SK-N-DZ (cell line): Measurements from ENCODE around the gene NR1H2.
"Not testable (repeated sequence)": the region's sequence is repeated elsewhere in the genome, so short reads cannot be mapped to it uniquely, and the experiment has no call there.

ENCODE experiments used
- DNase-seq: peaks from one replicate; pipeline ENCODE4 v3.0.0-alpha.2; 2015; ENCODE audit warnings: low spot score

NR1H2 gene

DNA sequence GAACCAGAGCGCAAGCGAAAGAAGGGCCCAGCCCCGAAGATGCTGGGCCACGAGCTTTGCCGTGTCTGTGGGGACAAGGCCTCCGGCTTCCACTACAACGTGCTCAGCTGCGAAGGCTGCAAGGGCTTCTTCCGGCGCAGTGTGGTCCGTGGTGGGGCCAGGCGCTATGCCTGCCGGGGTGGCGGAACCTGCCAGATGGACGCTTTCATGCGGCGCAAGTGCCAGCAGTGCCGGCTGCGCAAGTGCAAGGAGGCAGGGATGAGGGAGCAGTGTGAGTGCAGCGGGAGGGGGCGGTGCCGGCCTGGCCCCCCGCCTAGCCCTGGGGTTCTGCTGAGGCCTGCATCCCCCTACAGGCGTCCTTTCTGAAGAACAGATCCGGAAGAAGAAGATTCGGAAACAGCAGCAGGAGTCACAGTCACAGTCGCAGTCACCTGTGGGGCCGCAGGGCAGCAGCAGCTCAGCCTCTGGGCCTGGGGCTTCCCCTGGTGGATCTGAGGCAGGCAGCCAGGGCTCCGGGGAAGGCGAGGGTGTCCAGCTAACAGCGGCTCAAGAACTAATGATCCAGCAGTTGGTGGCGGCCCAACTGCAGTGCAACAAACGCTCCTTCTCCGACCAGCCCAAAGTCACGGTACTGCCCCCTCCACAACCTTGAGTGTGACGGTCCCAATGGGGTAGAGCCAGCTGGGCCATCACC lies 2.1 kb downstream of the NR1H2 start:
- DNase-seq: no peak

DNA sequence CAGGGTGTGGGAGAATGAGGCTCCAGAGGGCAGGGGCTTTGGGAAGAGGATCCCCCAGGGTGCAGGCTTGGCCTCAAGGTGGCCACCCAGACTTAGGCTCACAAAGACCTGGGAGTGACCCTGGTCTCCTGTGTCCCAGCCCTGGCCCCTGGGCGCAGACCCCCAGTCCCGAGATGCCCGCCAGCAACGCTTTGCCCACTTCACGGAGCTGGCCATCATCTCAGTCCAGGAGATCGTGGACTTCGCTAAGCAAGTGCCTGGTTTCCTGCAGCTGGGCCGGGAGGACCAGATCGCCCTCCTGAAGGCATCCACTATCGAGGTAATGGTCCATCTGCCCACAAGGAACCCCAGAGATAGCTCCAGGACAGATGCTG lies 2.6 kb downstream of the NR1H2 start:
- no peak for DNase-seq

DNA sequence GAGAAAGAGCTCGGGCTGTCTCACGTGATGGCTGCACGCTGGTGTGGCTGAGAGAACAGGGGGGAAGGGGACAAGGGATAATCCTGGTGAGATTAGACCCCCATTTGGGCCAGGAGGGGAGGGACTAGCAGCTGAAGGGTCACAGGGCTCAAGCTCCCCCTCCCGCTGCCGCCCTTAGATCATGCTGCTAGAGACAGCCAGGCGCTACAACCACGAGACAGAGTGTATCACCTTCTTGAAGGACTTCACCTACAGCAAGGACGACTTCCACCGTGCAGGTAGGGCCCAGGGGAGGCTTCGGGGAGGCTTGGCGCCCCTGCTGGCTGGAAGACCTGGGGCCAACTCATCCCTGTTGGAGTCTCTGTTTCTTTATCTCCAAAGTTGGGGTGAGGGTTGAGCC lies 3.3 kb downstream of the NR1H2 start:
- no peak for DNase-seq

DNA sequence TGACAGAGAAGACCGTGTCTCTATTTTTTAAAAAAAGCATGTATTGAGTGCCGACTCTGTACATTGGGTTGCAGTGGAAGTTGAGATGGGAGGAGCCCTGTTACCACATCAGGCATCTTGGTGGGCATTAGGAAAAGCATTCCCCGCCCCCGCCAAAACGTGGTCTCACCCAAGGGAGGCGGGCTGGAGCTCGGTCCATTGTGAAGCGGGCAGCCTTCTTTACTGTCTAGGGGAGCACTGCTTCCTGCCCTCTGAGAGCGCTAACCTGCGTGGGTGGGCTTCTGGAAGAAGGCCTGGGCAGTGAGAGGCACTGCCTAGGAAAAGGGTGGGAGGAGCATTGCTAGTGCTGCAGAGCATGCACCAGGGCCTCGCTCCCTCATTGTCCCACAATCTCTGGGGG lies 3.9 kb downstream of the NR1H2 start:
- DNase-seq: no peak

DNA sequence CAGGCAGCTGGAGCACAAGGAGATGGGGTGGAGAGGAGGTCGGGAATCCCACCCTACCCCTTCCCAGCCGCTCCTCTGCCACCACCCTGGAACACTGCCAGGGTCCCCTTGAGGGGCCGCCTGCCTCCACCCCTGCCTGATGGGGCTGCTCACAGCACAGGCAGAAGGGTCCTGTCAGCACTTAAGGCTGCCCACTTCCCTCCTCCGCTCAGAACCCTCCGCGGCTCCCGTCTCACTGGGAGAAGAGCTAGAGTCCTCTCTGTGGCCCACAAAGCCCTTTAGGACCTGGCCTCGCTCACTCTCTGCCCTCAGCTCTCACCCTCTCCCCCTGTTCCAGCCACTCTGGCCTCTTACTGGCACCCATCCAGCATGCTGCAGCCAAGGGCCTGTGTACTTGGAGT lies 4.5 kb downstream of the NR1H2 start:
- no peak for DNase-seq

DNA sequence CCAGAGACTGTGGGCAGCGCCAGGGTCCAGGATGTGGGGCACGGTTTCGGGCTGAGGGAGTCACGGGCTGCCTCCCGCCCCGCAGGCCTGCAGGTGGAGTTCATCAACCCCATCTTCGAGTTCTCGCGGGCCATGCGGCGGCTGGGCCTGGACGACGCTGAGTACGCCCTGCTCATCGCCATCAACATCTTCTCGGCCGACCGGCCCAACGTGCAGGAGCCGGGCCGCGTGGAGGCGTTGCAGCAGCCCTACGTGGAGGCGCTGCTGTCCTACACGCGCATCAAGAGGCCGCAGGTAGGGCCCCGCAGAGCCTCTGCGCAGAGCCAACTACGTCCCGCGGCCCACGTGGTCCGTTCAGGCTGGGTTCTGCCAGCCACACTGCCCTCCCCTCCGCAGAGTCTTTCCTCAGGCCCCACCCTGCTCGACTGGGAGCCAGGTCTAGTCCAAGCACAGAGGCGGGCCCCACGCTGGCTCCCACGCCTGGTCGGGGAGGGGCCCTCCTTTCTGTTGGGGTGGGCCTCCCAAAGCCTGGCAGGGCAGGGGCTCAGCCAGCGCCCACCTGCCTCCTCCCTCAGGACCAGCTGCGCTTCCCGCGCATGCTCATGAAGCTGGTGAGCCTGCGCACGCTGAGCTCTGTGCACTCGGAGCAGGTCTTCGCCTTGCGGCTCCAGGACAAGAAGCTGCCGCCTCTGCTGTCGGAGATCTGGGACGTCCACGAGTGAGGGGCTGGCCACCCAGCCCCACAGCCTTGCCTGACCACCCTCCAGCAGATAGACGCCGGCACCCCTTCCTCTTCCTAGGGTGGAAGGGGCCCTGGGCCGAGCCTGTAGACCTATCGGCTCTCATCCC lies 5.8 kb downstream of the NR1H2 start:
- no peak for DNase-seq

DNA sequence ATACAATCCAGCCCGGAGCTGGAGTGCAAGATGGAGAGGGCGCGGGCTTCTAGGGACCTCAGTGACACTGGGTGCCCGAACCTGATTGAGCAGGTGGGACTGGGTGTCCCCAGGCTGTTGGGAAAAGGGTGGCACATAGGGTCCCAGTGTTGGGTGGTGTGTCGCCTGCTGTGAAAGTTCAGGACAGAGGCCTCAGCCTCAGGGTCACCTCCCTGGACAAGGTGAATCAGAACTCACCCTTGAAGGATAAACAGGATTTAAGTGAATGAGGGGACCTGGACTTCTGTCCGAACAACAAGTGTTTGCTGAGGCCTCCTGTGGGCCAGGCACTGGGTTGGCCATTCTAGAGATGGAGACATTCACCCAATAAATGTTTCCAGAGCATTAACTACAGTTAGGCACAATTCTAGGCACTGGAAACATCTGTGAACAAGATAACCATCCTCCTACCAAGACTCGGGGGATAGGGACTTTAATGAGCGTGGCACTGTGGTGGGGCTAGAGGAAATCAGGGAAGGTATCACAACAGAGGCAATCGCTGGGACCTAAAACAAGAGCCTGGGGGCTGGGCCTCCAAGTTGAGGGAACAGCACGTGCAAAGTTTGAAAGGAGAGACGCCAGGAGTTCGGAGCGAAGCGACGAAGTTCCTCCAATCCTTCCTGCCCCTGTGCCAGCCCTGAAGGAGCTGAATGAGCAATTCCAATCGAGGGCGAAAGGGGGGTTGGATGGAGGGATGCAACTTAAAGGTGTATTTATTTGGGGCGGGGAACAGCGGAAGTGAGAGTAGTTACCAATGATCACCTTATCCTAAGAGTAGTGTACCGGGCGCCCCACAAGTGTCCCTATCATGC lies 7.0 kb downstream of the NR1H2 start:
- DNase-seq: no peak

DNA sequence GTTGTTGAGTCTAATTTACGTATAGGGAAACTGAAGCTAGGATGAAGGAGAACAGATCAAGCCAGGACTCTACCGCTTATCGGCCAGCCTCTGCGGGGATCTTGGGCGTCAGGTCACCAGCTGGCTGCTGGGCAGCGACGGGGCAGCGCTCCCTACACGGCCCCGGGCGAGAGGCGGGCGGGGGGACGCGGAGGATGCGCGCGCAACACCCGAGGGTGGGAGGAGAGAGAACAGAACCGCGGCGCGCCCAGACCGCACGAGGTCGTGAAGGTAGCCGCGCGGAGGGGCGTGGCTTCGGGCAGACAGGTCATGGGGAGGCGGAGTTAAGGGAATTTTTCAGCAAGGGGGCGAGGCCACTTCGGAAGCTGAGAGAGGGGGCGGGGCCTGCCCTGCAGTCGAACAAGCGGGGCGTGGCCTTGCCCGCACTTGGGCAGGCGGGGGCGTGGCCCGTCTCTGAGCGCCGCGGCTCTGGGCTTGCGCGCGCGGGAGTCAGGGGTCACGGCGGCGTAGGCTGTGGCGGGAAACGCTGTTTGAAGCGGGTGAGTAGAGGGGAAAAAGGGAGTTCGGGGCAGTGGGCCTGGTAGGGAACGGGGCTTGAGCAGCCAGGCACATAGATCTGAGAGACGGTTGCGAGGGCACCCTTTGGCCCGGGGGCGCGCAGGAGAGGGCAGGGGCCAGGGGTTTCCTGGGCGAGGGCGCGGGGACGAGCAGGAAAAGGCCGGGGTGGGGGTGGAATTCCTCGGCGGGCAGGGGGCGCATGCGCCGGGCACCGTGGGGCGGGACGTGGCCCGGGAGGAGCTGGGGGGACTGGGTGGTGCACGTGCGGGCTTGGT lies 7.8 kb downstream of the NR1H2 start, which contains the start of gene POLD1:
POLD1 (plus strand) TSS at position 496 of the 833 bp plus-strand sequence. CDS start 14,505 bp downstream, outside the sequence.
- peak; percentile 92 for DNase-seq

DNA sequence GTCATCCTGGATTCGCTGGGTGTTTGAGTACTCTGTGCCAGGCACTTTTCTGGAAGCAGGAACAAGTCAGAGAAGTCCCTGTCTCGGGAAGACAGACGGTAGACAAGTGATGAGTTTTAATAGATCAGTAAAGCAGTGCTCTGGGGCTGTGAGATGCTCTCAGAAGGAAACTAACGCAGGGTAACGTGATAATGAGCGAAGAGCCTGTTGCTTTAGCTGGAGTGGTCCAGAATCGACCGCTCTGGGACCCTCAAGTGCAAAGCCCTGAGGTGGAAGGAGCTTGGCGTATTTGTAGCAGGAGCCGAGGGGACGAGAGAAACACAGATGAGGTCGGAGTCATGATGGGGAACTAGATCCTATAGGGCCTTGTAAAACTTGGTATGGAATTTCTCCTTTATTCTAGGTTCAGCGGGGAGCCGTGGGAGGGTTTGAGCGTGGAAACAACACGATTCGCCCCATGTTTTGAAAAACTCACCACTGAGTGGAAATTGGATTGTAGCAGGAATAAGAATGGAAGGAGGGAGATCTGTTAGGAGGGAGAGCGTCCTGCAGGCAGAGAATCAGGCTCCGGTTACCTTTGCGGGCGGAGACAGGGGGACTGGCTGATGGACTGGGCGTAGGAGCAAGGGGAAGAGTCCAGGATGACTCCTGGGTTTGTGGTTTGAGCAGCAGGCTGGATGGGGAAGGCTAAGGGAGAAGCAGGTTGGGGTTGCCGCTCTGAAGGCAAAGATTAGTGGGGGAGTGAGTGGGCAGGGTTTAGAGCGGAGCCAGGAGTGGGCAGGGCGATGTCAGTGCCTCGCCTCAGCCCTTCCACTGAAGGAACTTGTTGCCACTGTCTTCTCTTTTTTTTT lies 8.7 kb downstream of the NR1H2 start:
- no peak for DNase-seq

DNA sequence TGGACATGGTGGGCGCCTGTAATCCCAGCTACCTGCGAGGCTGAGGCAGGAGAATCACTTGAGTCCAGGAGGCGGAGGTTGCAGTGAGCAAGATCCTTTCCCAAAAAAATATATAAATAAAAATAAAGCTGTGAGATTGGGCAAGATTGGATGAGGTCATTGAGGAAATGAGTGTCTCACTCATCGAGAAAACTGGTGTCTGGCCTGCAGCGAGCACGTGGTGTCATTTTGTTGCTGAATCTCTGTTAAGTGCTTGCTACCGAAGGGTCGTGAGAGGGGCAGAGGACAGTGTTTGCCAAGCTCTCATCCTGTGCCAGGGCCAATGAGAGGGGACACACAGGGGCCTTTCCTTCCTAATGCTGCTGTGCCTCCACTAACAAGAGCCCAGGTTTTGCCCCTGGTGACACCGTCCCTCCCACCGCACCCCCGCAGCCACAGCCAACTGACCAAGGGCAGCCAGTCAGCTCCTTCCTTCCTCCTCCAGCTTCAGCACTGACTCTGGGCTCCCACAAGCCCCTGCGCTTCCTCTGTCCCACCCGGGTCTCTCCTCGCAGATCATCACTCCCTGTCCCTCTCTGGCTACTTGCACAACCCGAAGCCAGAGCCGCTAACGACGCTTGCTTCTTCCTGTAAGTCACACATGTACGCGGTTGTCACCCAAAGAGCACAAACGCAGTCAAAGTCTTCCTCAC lies 11.1 kb downstream of the NR1H2 start:
- no peak for DNase-seq

DNA sequence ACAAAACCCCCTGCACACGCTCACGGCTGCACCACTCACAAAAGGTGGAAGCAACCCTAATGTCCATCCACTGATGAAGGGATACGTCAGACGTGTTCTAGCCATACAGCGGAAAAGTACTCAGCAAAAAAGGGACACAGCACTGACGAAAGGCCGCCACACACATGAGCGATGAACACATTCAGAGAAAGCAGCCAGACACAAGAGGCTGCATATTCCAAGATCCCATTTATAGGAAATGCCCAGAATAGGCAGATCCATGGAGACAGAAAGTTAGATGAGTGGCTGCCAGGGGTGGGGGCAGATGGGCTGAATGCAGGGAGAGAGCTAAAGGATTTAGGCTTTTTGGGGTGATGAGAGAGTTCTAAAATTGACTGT lies 11.6 kb downstream of the NR1H2 start:
- no peak for DNase-seq

DNA sequence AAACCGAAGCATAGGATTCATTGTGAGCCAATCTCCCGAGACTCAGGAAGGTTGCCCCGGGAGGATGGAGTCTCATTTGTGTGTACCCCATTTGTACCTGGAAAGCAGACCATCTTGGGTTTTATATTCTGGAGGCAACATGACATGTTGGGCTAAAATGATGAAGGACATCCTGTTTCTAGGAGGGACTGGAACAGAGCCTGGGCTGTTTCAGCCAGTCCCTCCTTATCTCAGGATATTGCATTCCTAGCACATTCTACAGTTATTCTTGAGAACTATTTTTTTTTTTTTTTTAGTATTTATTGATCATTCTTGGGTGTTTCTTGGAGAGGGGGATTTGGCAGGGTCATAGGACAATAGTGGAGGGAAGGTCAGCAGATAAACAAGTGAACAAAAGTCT lies 14.0 kb downstream of the NR1H2 start:
- DNase-seq: not testable (repeated sequence)

DNA sequence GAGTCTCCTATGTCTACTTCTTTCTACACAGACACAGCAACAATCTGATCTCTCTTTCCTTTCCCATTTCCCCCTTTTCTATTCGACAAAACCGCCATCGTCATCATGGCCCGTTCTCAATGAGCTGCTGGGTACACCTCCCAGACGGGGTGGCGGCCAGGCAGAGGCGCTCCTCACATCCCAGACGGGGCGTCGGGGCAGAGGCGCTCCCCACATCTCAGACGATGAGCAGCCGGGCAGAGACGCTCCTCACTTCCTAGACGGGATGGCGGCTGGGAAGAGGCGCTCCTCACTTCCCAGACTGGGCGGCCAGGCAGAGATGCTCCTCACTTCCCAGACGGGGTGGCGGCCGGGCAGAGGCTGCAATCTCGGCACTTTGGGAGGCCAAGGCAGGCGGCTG lies 14.7 kb downstream of the NR1H2 start:
- not testable (repeated sequence) for DNase-seq

DNA sequence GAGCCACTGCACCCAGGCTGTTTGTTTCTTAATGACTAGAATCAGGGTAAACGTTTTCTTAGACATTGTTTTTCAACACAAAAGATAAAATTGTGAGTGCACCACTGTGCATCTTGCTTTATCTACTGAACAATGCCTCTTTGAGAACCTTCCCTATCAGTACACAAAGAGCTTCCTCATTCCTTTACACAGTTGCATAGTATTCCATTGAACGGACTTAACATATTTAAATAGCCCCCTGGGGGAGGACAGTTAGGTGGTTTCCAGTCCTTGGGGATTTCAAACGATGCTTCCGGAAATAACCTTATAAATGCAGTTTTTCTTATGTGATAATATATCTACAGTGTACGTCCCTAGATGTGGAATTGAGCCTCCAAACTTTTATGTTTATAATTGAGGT lies 16.5 kb downstream of the NR1H2 start:
- no peak for DNase-seq

DNA sequence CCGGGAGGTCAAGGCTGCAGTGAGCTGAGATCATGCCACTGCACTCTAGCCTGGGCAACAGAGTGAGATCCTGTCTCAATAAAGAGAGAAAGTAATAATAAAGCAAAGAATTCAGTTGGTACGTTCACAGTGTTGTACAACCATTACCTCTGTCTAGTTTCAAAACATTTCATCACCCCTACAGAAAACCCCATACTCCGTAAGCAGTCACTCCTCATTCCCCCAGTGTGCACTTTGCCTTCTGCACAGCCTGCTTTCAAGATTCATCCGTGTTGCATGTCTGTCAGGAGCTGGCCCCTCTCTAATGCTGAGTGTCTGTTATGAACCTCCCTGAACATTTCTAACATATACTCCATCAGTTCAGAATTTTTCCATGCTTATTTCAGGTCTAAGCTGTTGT lies 17.3 kb downstream of the NR1H2 start:
- no peak for DNase-seq

DNA sequence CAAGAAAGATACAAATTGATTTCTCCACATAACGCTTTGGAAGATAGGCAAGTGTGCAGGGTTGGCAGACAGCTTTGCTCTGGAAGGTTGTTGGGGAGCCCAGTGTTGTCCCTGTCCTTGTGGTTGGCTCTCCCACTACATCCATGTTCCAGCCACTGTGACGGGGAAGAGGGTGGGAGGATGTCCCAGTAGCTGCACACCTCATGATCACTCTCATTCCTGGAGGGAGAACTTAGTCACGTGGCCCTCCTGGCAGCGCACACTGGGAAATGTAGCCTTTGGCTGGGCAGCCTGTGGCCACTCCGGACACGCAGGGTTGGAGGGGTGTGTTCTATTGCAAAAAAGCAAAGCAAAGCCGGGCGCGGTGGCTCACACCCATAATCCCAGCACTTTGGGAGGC lies 17.8 kb downstream of the NR1H2 start:
- no peak for DNase-seq

DNA sequence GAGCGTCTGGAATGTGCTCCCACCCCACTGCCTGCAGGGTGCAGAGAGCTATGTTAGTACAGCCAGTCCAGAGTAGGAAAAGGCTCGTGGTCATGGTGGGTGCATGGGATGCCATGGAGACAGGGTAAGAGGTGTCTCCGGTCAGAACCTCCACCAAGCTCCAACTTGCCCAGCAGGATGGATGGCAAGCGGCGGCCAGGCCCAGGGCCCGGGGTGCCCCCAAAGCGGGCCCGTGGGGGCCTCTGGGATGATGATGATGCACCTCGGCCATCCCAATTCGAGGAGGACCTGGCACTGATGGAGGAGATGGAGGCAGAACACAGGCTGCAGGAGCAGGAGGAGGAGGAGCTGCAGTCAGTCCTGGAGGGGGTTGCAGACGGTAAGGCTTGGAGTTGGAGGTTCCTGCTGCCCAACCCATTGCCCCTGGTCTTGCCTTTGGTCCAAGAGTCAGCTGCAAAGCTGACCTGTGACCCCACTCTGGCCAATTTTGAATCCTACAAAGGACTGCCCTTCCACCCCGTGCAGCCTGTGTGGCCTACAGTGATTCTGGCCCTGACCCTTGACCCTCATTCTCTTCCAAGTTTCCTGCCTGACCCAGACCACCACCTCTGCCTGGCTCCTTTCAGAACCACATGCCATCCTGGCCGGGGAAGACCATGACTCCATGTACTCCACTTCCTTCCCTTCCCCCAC lies 22.6 kb downstream of the NR1H2 start:
- DNase-seq: no peak

DNA sequence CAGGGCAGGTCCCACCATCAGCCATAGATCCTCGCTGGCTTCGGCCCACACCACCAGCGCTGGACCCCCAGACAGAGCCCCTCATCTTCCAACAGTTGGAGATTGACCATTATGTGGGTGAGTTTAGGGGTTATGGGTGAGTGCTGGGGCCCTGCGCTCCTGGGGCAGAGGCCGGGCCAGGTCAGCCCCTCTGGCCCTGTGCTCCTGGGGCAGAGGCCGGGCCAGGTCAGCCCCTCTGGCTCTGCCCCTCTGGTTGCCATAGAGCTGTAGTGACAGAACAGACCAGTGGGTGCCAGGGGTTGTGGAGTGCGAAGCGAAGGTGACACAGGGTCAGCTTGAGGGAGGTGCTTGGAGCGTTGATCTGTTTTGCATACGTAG lies 23.1 kb downstream of the NR1H2 start:
- DNase-seq: no peak
